ENCODE data around the gene ILF3.

The ILF3 gene

DNA sequence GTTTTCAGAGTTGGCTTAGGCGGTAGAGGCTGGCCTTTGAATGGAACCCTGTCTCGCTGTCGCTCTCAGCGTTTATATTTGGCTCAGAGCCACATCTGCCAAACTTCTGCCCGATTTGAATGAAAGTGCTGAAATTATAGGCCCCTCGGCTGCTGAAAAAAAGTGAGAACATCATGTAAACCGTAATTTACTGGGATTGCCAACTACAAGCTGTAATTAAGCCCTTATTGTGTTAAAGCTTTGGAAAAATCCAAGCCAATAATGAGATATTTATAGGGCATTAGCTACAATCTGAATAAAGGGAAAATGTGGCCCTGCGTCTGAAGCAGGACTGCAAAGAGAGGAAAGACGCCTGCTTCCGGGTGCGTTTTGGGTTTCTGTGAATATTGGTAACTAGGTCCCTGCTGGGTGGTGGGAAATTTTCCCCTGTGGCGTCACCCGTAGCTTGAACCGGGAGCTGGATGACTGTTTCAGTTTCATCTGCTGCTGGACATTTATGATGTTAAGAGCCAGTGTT, 73.6 kb downstream of the ILF3 start:
- no peak for DNase-seq (ENCODE audit: low read depth in 1 of 2, low spot score in 1 of 2)

DNA sequence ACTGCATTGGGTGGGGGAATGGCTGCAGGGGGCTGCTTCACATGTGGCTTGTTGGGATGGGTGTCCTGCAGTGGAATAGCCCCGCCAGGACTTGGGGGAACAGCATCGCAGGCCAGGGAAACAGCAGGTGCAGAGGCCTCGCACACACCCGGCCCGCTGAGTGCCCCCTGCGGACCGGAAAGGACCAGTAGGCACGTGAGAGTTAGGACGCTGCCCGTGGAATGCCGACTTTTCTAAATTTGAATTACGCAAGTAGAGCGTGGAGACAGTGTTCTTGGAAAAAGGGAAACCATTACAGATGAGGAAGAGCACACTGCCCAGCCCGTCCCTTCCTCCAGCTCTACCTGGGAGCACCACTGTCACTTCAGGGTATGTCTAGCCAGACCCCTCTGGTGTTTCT, 75.3 kb downstream of the ILF3 start:
- DNase-seq (ENCODE audit: low read depth in 1 of 2, low spot score in 1 of 2) = no peak

DNA sequence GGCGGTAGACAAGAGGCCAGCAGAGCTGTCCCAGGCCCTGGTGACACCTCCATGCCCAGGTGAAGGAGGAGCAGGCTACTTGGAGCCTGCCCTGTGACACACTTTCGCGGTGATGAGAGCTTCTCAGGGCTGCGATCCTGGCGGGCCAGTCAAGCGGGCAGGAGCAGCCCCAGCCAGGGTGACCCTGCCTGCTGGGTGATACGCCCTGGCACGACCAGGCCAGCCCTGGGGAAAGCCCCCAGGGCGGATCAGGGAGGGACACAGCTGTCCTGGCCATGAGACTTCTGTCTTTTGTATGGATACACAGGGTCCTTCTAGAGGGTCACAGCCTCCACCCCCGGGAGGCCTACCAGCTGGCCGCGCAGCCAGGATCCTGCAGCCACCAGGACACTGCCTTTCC, 76.8 kb downstream of the ILF3 start:
- no peak for DNase-seq (ENCODE audit: low read depth in 1 of 2, low spot score in 1 of 2)

DNA sequence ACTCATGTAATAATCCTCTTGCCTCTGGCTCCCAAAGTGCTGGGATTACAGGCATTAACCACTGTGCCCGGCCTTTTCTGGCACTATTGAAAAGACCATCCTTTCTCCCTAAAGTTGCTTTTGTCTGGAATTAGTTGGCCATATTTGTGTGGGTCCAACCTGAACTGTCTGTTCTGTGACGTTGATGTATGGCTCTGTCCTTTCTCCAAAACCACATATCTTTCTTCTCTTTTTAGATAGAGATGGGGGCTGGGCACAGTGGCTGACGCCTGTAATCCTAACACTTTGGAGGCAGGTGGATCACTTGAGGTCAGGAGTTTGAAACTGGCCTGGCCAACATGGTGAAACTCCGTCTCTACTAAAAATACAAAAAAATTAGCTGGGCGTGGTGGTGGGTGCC, 81.6 kb downstream of the ILF3 start:
- no peak for DNase-seq (ENCODE audit: low read depth in 1 of 2, low spot score in 1 of 2)

- DNase-seq (ENCODE audit: low read depth in 1 of 2, low spot score in 1 of 2) = no peak
These were observed 82.0 kb downstream of the ILF3 start for GRCh38 chr19:10736189-10736588.

DNA sequence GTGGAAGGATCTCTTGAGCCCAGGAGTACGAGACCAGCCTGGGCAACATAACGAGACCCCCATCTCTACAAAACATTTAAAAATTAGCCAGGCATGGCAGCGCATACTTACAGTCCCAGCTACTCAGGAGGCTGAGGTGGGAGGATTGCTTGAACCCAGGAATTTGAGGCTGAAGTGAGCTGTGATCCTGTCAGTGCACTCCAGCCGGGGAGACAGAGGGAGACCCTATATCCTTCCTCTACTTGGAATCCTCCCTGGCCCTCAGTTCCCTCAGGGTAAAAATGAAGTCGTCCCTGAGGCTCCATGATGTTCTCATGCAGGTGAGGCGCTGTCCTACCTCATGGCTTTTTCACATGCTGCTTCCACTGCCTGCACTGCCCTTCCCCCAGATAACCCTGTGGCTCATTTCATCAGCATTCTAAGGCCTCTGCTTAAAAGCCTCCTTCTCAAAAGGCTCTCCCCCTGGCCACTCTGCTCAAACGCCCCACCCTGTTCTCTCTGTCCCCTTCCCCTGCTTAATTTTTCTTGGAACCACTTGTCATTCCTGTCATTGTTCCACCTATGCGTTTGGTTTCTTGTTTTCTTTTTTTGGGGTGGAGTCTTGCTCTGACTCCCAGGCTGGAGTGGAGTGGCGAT, 82.9 kb downstream of the ILF3 start:
- no peak for DNase-seq (ENCODE audit: low read depth in 1 of 2, low spot score in 1 of 2)

DNA sequence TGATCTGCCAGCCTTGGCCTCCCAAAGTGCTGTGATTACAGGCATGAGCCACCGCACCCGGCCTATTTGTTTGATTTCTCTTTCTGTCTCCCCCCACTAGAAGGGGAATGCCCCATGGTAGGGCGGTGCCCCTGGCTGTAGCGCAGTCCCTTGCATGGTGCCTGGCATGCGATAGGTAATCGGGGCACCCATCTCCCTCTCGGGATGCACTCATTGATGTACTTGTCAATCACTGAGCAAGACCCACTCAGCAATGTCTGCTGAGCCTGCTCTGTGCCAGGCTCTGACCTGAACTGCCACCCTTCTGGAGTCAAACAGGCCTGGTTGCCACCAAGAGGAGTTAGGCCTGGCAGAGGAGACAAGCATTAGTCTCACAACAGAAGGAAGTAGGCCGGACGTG, 83.6 kb downstream of the ILF3 start:
- DNase-seq (ENCODE audit: low read depth in 1 of 2, low spot score in 1 of 2) = no peak

DNA sequence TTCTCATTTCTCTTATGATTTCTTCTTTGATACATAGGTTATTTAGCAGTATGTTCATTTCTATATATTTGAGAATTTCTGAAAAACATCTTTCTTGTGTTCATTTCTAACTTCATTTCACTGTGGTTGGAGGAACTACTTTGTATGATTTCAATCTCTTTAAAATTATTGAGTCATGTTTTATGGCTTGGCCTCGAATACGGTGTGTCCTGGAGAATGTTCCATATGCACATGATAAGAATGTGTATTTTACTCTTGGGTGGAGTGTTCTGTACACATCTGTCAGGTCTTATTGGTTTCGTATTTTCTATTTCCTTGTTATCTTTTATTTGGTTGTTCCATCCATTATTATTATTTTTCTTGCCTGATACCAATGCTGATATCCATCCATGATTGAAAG, 86.7 kb downstream of the ILF3 start:
- no peak for DNase-seq (ENCODE audit: low read depth in 1 of 2, low spot score in 1 of 2)

All from activated CD4-positive, alpha-beta T cell treated with anti-CD3 and anti-CD28 coated beads, Interleukin-2, amount 50 U/mL, for 24 hours (primary cell).